ENCODE results near the gene ATG16L1. TPM values are rescaled to one million over a fixed set of nuclear protein-coding genes. Genes with fewer than 3 reads are reported as not detected.

The ATG16L1 gene
- total and polyA plus RNA-seq, 9 of the 15 experiments (the other 6 are each of a cell fraction or from before 2014, with no cell fraction given) = 6.4 to 21.3 (median 17.2) TPM

DNA sequence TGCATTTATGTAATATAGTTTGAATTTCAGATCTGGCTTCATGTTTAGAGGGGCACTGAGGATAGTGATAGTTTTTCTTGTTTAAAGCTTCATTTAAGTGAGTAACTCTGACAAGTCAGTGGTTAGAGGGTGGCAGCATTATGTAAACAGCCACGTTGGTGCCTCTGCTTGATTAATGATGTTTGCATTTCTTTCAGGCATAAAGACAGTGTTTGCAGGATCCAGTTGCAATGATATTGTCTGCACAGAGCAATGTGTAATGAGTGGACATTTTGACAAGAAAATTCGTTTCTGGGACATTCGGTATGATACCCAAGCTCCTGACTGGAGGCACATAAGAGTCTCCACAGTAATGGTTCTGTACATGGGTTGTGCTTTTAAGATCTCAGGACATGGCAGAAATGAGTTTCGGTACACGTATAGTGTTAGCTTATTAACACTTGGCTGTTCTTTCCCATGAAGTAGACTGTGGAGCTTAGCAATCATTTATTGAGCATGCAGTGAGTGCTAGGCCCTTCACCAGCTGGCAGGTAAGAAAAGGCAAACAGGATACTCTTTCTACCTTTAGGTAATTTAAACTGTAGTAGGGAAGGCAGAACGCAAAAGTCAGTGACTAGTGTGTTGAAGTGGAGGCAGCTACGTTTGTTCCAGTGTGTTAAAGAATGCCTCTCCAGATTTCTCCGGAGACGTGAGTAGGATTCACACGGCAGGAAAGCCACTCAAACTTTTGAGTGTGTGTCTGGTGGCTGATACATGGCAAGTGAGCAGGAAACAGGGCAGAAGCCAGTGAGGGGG is 38.8 kb downstream of the ATG16L1 start:
- CTCF ChIA-PET (ENCODE audit: low intra/inter-chr PET ratio) = no interaction called here
- H4K20me1 ChIP-seq (replicated peaks; ENCODE audit: control insufficient read depth, insufficient read depth, low read length) = no peaks in the 10 kb centered on the region; the same call in 1 of the 2 replicates
- intact Hi-C loops (cut with micrococcal nuclease) = no loop called here

DNA sequence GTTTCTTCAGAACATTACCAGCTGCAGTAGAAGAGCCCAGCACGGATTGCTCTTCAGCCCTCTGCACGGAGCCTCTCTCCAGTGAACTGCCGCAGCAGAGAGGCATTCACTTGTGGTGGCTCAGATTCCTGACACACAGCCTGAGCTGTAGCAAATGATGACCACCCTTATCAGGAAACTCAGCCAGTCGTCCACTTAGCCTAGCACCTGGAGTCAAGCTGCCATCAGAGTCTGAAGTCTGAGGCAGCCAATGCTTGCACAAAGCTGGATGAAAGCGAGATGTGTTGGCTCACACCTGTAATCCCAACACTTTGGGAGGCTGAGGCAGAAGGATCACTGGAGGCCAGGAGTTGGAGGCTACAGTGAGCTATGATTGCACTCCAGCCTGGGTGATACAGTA is 44.4 kb downstream of the ATG16L1 start:
- no peak overlapping the region for H3K4me3 ChIP-seq
- peaks cover 52% of the 10 kb centered on the region for H3K36me3 ChIP-seq (ENCODE audit: control insufficient read depth, insufficient read depth, low read length)
- no peak for TF ChIP-seq TARDBP (IDR thresholded peaks at IDR 0.05)
- peak; percentile 63; the same call in 1 of the 2 replicates for TF ChIP-seq ZNF134 (CRISPR knock-in tag; conservative IDR thresholded peaks at IDR 0.05)
- no peaks in the 10 kb centered on the region for H4K20me1 ChIP-seq (replicated peaks; ENCODE audit: control insufficient read depth, insufficient read depth, low read length)
- H3K9ac ChIP-seq (ENCODE audit: insufficient read depth in 1 of 2, low read depth in 2 of 2, low read length in 2 of 2) = no peak overlapping the region
- no peak overlapping the region for H3K27ac ChIP-seq (ENCODE audit: extremely low read depth, low read depth, low read length)
- H3K9me3 ChIP-seq (replicated peaks; ENCODE audit: control insufficient read depth, insufficient read depth, low read depth, low read length) = no peaks in the 10 kb centered on the region
- H2AFZ ChIP-seq (ENCODE audit: low read depth, low read length) = no peak overlapping the region
- POLR2A ChIA-PET = interaction anchor here (0.7 kb wide), 2 partner anchors 71 to 152 kb away, joined by 3 read pairs; no protein-coding TSS in a partner anchor
- CTCF ChIA-PET (ENCODE audit: low intra/inter-chr PET ratio) = no interaction called here
- H3K27me3 ChIP-seq (ENCODE audit: control insufficient read depth in 2 of 2, insufficient read depth in 2 of 2, low read length in 2 of 2) = no peaks in the 10 kb centered on the region
- WGBS (ENCODE audit: insufficient coverage, low coverage, missing lambda C conversion rate) = 74% methylated on average over 4 of the region's 5 CpGs
- no peak overlapping the region for H3K4me2 ChIP-seq (ENCODE audit: insufficient read depth, low read length)
- H3K9me1 ChIP-seq (ENCODE audit: control insufficient read depth, insufficient read depth, low read length) = no peaks in the 10 kb centered on the region
- no peaks in the 10 kb centered on the region; a peak in 1 of 5 replicates for H3K4me1 ChIP-seq (replicated peaks in 1 of 2; ENCODE audit: control insufficient read depth in 2 of 2, insufficient read depth in 2 of 2, low read length in 2 of 2)
- no peaks in the 10 kb centered on the region for H3K79me2 ChIP-seq (ENCODE audit: control insufficient read depth, insufficient read depth, low read length)
- in situ Hi-C loops (cut with MboI) = no loop called here
- FAIRE-seq = no peak
- ATAC-seq = no peak
- intact Hi-C loops (cut with micrococcal nuclease) = no loop called here
- no peak for DNase-seq (ENCODE audit: extremely low read depth in 1 of 4, low spot score in 3 of 4)
- no TSS peak for BruUV-seq (replicated peaks)

More for the DNA sequence above, 38.8 kb downstream of the ATG16L1 start:
- H2AFZ ChIP-seq (ENCODE audit: low read depth, low read length) = no peak overlapping the region
- no peaks in the 10 kb centered on the region; the same call in 1 of the 2 replicates for H3K9me3 ChIP-seq (replicated peaks; ENCODE audit: control insufficient read depth, insufficient read depth, low read depth, low read length)
- 89% methylated on average over 10 of the region's 10 CpGs for WGBS (ENCODE audit: insufficient coverage, low coverage, missing lambda C conversion rate)
- no peak for FAIRE-seq
- TF ChIP-seq, protein P1, sequence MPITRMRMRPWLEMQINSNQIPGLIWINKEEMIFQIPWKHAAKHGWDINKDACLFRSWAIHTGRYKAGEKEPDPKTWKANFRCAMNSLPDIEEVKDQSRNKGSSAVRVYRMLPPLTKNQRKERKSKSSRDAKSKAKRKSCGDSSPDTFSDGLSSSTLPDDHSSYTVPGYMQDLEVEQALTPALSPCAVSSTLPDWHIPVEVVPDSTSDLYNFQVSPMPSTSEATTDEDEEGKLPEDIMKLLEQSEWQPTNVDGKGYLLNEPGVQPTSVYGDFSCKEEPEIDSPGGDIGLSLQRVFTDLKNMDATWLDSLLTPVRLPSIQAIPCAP (CRISPR knock-in tag; IDR thresholded peaks at IDR 0.05; ENCODE audit: borderline replicate concordance) = no peak
- no peak for TF ChIP-seq GTF2A2 (tag; IDR thresholded peaks at IDR 0.05)
- no peak for TF ChIP-seq CBX5 (IDR thresholded peaks at IDR 0.05; ENCODE audit: borderline replicate concordance, low read depth)
- no peak for TF ChIP-seq ZNF764 (CRISPR knock-in tag; IDR thresholded peaks at IDR 0.05; ENCODE audit: low read depth)
- no peaks in the 10 kb centered on the region for H3K9me1 ChIP-seq (ENCODE audit: control insufficient read depth, insufficient read depth, low read length)
- H3K27ac ChIP-seq (ENCODE audit: extremely low read depth, low read depth, low read length) = no peak overlapping the region
- DNase-seq (ENCODE audit: extremely low read depth in 1 of 4, low spot score in 3 of 4) = no peak
- no peak overlapping the region for H3K4me3 ChIP-seq
- POLR2A ChIA-PET = interaction anchor here (0.6 kb wide), 1 partner anchor 117 kb away, joined by 3 read pairs; no protein-coding TSS in a partner anchor
- H3K9ac ChIP-seq (ENCODE audit: insufficient read depth in 1 of 2, low read depth in 2 of 2, low read length in 2 of 2) = no peak overlapping the region
- in situ Hi-C loops (cut with MboI) = no loop called here
- peaks cover 91% of the 10 kb centered on the region for H3K36me3 ChIP-seq (ENCODE audit: control insufficient read depth, insufficient read depth, low read length)
- no peaks in the 10 kb centered on the region for H3K27me3 ChIP-seq (ENCODE audit: control insufficient read depth in 2 of 2, insufficient read depth in 2 of 2, low read length in 2 of 2)
- BruUV-seq (replicated peaks) = no TSS peak
- no peak overlapping the region for H3K4me2 ChIP-seq (ENCODE audit: insufficient read depth, low read length)
- no peaks in the 10 kb centered on the region for H3K79me2 ChIP-seq (ENCODE audit: control insufficient read depth, insufficient read depth, low read length)
- no peak for ATAC-seq
- H3K4me1 ChIP-seq (replicated peaks in 1 of 2; ENCODE audit: control insufficient read depth in 2 of 2, insufficient read depth in 2 of 2, low read length in 2 of 2) = no peaks in the 10 kb centered on the region

Measured in K562 (cell line).